Neuronal stem cell (in vitro differentiated cells): Measurements from ENCODE around the gene CRYBA1.
A peak's percentile ranks its signal among the peaks of the same experiment; 100 is the strongest.

Experiments
- DNase-seq: peaks from one replicate; pipeline ENCODE4 v3.0.0-alpha.2; 2013; ENCODE audit warnings: low spot score
- H2AFZ ChIP-seq: one replicate; pipeline ENCODE4 v1.6.1; 2013; ENCODE audit warnings: mild to moderate bottlenecking, low read length, inconsistent platforms
- H2AK5ac ChIP-seq: 2 replicates; pipeline ENCODE4 v1.6.1; 2013; ENCODE audit warnings: low read depth, mild to moderate bottlenecking, inconsistent platforms, low read length, moderate library complexity, mixed read lengths
- H2BK120ac ChIP-seq: 2 replicates; pipeline ENCODE4 v1.6.1; 2013; ENCODE audit warnings: low read depth, mild to moderate bottlenecking, inconsistent platforms, low read length, moderate library complexity, mixed read lengths
- H2BK12ac ChIP-seq: one replicate; pipeline ENCODE4 v1.6.1; 2013; ENCODE audit warnings: low read length, inconsistent platforms
- H2BK15ac ChIP-seq: 2 replicates; pipeline ENCODE4 v1.6.1; 2013; ENCODE audit warnings: mild to moderate bottlenecking, low read length, inconsistent platforms, mixed read lengths
- H2BK5ac ChIP-seq: one replicate; pipeline ENCODE4 v1.6.1; 2013; ENCODE audit warnings: inconsistent platforms, mild to moderate bottlenecking, low read length, moderate library complexity
- H3K14ac ChIP-seq: one replicate; pipeline ENCODE4 v1.6.1; 2013; ENCODE audit warnings: low read length, inconsistent platforms
- H3K18ac ChIP-seq: 2 replicates; pipeline ENCODE4 v1.6.1; 2013; ENCODE audit warnings: low read length, inconsistent platforms
- H3K23ac ChIP-seq: 2 replicates; pipeline ENCODE4 v1.6.1; 2013; ENCODE audit warnings: low read depth, mild to moderate bottlenecking, mixed read lengths, low read length, inconsistent platforms; ENCODE audit not compliant: poor library complexity
- H3K27ac ChIP-seq: replicated peaks from 3 replicates; pipeline ENCODE4 v1.5.1; 2013; ENCODE audit warnings: low read length, inconsistent platforms
- H3K27me3 ChIP-seq, 3 experiments: 2 replicates each; pipeline ENCODE4 v1.6.1; 2013; ENCODE audit warnings: low read length in 3 of 3, mild to moderate bottlenecking in 2 of 3, inconsistent platforms in 1 of 3, low read depth in 1 of 3, mixed read lengths in 1 of 3, moderate library complexity in 1 of 3; ENCODE audit not compliant: control insufficient read depth in 3 of 3, insufficient read depth in 3 of 3
- H3K36me3 ChIP-seq, 2 donors: replicated peaks in 1 of 2; 2 replicates each; pipeline ENCODE4 v1.6.1; 2013; ENCODE audit warnings: low read length in 2 of 2; ENCODE audit not compliant: control insufficient read depth in 2 of 2, insufficient read depth in 2 of 2
- H3K4ac ChIP-seq: 2 replicates; pipeline ENCODE4 v1.6.1; 2013; ENCODE audit warnings: inconsistent platforms, mild to moderate bottlenecking, low read length, moderate library complexity
- H3K4me1 ChIP-seq, 2 donors: 1 replicate in 1 of 2; 2 replicates in 1 of 2; pipeline ENCODE4 v1.6.1; 2013; ENCODE audit warnings: low read length in 2 of 2, low read depth in 1 of 2; ENCODE audit not compliant: control insufficient read depth in 2 of 2, insufficient read depth in 1 of 2
- H3K4me2 ChIP-seq: one replicate; pipeline ENCODE4 v1.6.1; 2013; ENCODE audit warnings: mild to moderate bottlenecking, low read length, inconsistent platforms; ENCODE audit not compliant: insufficient read depth, poor library complexity, severe bottlenecking
- H3K4me3 ChIP-seq, 2 donors: 2 replicates each; pipeline ENCODE4 v1.5.1; 2013; ENCODE audit warnings: low read length in 2 of 2, mild to moderate bottlenecking in 2 of 2, inconsistent platforms in 1 of 2, moderate library complexity in 1 of 2
- H3K79me1 ChIP-seq: one replicate; pipeline ENCODE4 v1.6.1; 2013; ENCODE audit warnings: low read depth, mild to moderate bottlenecking, inconsistent platforms, low read length, moderate library complexity
- H3K9ac ChIP-seq: one replicate; pipeline ENCODE4 v1.6.1; 2013; ENCODE audit warnings: mild to moderate bottlenecking, low read depth, low read length, inconsistent platforms; ENCODE audit not compliant: poor library complexity
- H3K9me3 ChIP-seq, 2 donors: replicated peaks in 1 of 2; 2 replicates each; pipeline versions ENCODE3 to v1.6.1; 2013; ENCODE audit warnings: low read length in 2 of 2, mild to moderate bottlenecking in 2 of 2, inconsistent platforms in 1 of 2, low read depth in 1 of 2, mixed read lengths in 1 of 2, moderate library complexity in 1 of 2; ENCODE audit not compliant: control insufficient read depth in 2 of 2, insufficient read depth in 1 of 2
- H4K8ac ChIP-seq: one replicate; pipeline ENCODE4 v1.6.1; 2013; ENCODE audit warnings: low read depth, mild to moderate bottlenecking, inconsistent platforms, low read length, moderate library complexity
- H4K91ac ChIP-seq: one replicate; pipeline ENCODE4 v1.6.1; 2013; ENCODE audit warnings: low read length, low read depth, mild to moderate bottlenecking, inconsistent platforms; ENCODE audit not compliant: poor library complexity
- WGBS, 2 donors: extraction: QIAGEN DNeasy Blood & Tissue Kit; methylation state at CpG; one replicate each; pipeline ENCODE4 v1.1.7; 2013; ENCODE audit warnings: missing lambda C conversion rate in 2 of 2, mixed read lengths in 1 of 2; ENCODE audit not compliant: insufficient read length in 2 of 2, insufficient replicate concordance in 1 of 2; ENCODE audit errors: extremely low coverage in 2 of 2; 5-methylcytosine and 5-hydroxymethylcytosine counted together

Gene CRYBA1

DNA sequence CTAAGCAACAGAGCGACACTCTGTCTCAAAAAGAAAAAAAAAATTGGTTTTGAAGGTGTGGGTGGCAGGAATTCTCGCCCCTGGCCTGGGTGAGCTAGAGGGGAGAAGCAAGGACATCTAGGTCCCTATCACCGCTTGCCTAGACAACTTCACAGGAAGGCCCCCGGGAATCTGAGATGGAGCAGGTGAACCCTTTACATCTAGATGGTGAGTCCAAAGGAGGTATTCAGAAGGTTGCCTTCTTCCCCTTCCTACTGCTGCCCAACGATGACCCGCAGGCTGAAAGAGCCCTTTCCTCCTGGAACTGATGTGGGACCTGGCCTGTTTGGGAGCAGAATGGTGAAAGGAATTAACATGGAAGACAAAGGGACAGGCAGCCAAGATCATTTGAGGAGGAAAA lies 1.3 kb upstream of the CRYBA1 start:
- H3K4me2 ChIP-seq = no peak overlapping the region
- no peak overlapping the region for H4K91ac ChIP-seq
- H2AK5ac ChIP-seq = no peak overlapping the region
- no peak overlapping the region for H3K14ac ChIP-seq
- no peak overlapping the region for H3K27ac ChIP-seq
- H3K9me3 ChIP-seq = no peaks in the 10 kb centered on the region
- H3K4me1 ChIP-seq = peaks cover 21 to 22% of the 10 kb centered on the region in 2 donors
- H3K23ac ChIP-seq = no peak overlapping the region
- no peaks in the 10 kb centered on the region for H3K27me3 ChIP-seq
- H3K79me1 ChIP-seq = no peaks in the 10 kb centered on the region
- no peak overlapping the region for H2BK12ac ChIP-seq
- WGBS, 2 donors = no CpG with 5 or more reads among the region's 6 CpGs
- no peak overlapping the region for H2BK15ac ChIP-seq
- H3K9ac ChIP-seq = no peak overlapping the region
- no peak for DNase-seq
- no peaks in the 10 kb centered on the region for H3K36me3 ChIP-seq
- no peak overlapping the region for H2BK5ac ChIP-seq
- no peak overlapping the region for H2BK120ac ChIP-seq
- H2AFZ ChIP-seq = peak overlapping the region; percentile 3
- H3K4ac ChIP-seq = peak overlapping the region; percentile 13
- no peak overlapping the region for H4K8ac ChIP-seq
- no peak overlapping the region for H3K18ac ChIP-seq
- H3K4me3 ChIP-seq = no peak overlapping the region

GRCh38 chr17:29247219-29247618 lies 560 bp downstream of the CRYBA1 start:
- Histone ChIP-seq H2BK15ac (no peak overlapping the region), H3K4me1 (peaks cover 10 to 12% of the 10 kb centered on the region in 2 donors), H3K23ac (no peak overlapping the region), H3K4me2 (no peak overlapping the region), H3K18ac (no peak overlapping the region), H3K27me3 (no peaks in the 10 kb centered on the region), H2BK5ac (no peak overlapping the region), H3K9ac (no peak overlapping the region), H2AK5ac (no peak overlapping the region), H3K27ac (no peak overlapping the region), H4K91ac (no peak overlapping the region), H4K8ac (no peak overlapping the region), H3K79me1 (no peaks in the 10 kb centered on the region), H3K4me3 (no peak overlapping the region), H3K36me3 (no peaks in the 10 kb centered on the region), H3K9me3 (no peaks in the 10 kb centered on the region), H2BK12ac (peak overlapping the region; percentile 30), H3K4ac (no peak overlapping the region), H3K14ac (no peak overlapping the region), H2BK120ac (peak overlapping the region; percentile 65), H2AFZ (no peak overlapping the region)
- DNase-seq = no peak
- WGBS, 2 donors = 100% methylated on average over 1 of the region's 2 CpGs; no CpG with 5 or more reads in 1 of the 2 donors

GRCh38 chr17:29248845-29249244 lies 2.2 kb downstream of the CRYBA1 start:
- Histone ChIP-seq H3K4ac (no peak overlapping the region), H2BK120ac (no peak overlapping the region), H3K18ac (no peak overlapping the region), H3K27ac (no peak overlapping the region), H3K79me1 (no peaks in the 10 kb centered on the region), H4K8ac (no peak overlapping the region), H3K23ac (no peak overlapping the region), H2AFZ (no peak overlapping the region), H3K36me3 (peaks cover 0 to 1% of the 10 kb centered on the region in 2 donors), H3K4me3 (no peak overlapping the region), H3K9ac (no peak overlapping the region), H2AK5ac (no peak overlapping the region), H4K91ac (no peak overlapping the region), H2BK12ac (no peak overlapping the region), H2BK15ac (no peak overlapping the region), H3K9me3 (no peaks in the 10 kb centered on the region), H3K4me1 (peaks cover 9 to 10% of the 10 kb centered on the region in 2 donors), H2BK5ac (no peak overlapping the region), H3K14ac (no peak overlapping the region), H3K4me2 (no peak overlapping the region), H3K27me3 (no peaks in the 10 kb centered on the region)
- no CpG with 5 or more reads among the region's 5 CpGs for WGBS, 2 donors
- DNase-seq = no peak

GRCh38 chr17:29250666-29251065 lies 4.0 kb downstream of the CRYBA1 start:
- H3K14ac ChIP-seq = no peak overlapping the region
- H3K4me1 ChIP-seq = peaks cover 7 to 9% of the 10 kb centered on the region in 2 donors
- no CpG with 5 or more reads among the region's 1 CpG for WGBS, 2 donors

More at GRCh38 chr17:29250666-29251065, 4.0 kb downstream of the CRYBA1 start:
- Histone ChIP-seq H2BK15ac (no peak overlapping the region), H3K23ac (no peak overlapping the region), H3K27ac (no peak overlapping the region), H2BK5ac (no peak overlapping the region), H3K9ac (no peak overlapping the region), H2BK12ac (no peak overlapping the region), H4K8ac (no peak overlapping the region), H3K4me2 (no peak overlapping the region), H2BK120ac (no peak overlapping the region), H3K18ac (no peak overlapping the region), H2AFZ (no peak overlapping the region), H3K4me3 (no peak overlapping the region), H4K91ac (no peak overlapping the region), H3K9me3 (no peaks in the 10 kb centered on the region), H3K36me3 (peaks cover 0 to 16% of the 10 kb centered on the region in 2 donors), H3K79me1 (no peaks in the 10 kb centered on the region), H3K4ac (no peak overlapping the region), H2AK5ac (no peak overlapping the region), H3K27me3 (no peaks in the 10 kb centered on the region)
- no peak for DNase-seq
